NCI-H748 (cell line): ENCODE measurements around the gene SDR42E2.
"Not testable (repeated sequence)": the region's sequence is repeated elsewhere in the genome, so short reads cannot be mapped to it uniquely, and the experiment has no call there.

Source experiments
- DNase-seq: peaks from one replicate; lab custom pipeline; 2025; ENCODE audit not compliant: unreplicated experiment; lab: John Stamatoyannopoulos, UW

The SDR42E2 gene

GRCh38 chr16:22161401-22161800, 905 bp upstream of the SDR42E2 start:
- no peak for DNase-seq

- DNase-seq: no peak
Observed at GRCh38 chr16:22162656-22163009, 327 bp downstream of the SDR42E2 start.

- DNase-seq: no peak
Observed at GRCh38 chr16:22163806-22164205, 1.5 kb downstream of the SDR42E2 start.

- no peak for DNase-seq
Observed at GRCh38 chr16:22164482-22164881, 2.2 kb downstream of the SDR42E2 start.

GRCh38 chr16:22165508-22166285, 3.4 kb downstream of the SDR42E2 start:
- no peak for DNase-seq

- no peak for DNase-seq
Observed at GRCh38 chr16:22171953-22172352, 9.6 kb downstream of the SDR42E2 start.

- not testable (repeated sequence) for DNase-seq
Observed at GRCh38 chr16:22172642-22173041, 10.3 kb downstream of the SDR42E2 start.

GRCh38 chr16:22174642-22175041, 12.3 kb downstream of the SDR42E2 start:
- no peak for DNase-seq

- DNase-seq: no peak
Observed at GRCh38 chr16:22177968-22178930, 15.9 kb downstream of the SDR42E2 start.

GRCh38 chr16:22181426-22181825, 19.1 kb downstream of the SDR42E2 start:
- no peak for DNase-seq

- DNase-seq: no peak
Observed at GRCh38 chr16:22181843-22182242, 19.5 kb downstream of the SDR42E2 start.

GRCh38 chr16:22183335-22183734, 21.0 kb downstream of the SDR42E2 start:
- DNase-seq: no peak

- no peak for DNase-seq
Observed at GRCh38 chr16:22183901-22184614, 21.8 kb downstream of the SDR42E2 start.

GRCh38 chr16:22184615-22184968, 22.3 kb downstream of the SDR42E2 start:
- no peak for DNase-seq

- no peak for DNase-seq
Observed at GRCh38 chr16:22186517-22186916, 24.2 kb downstream of the SDR42E2 start.

GRCh38 chr16:22188267-22188594, 25.9 kb downstream of the SDR42E2 start:
- no peak for DNase-seq

- peak; percentile 65 for DNase-seq
Observed at GRCh38 chr16:22188595-22189442, 26.5 kb downstream of the SDR42E2 start.

- no peak for DNase-seq
Observed at GRCh38 chr16:22189473-22190080, 27.3 kb downstream of the SDR42E2 start.

- peak; percentile 95 for DNase-seq
Observed at GRCh38 chr16:22190081-22190775, 27.9 kb downstream of the SDR42E2 start.
